HG02870 (cell line): ENCODE data around the gene MTRF1L.

Experiments used
- ATAC-seq: cut with Tn5 transposase; IDR thresholded peaks from one replicate; pipeline ENCODE4 v1.9.1; 2021; ENCODE audit warnings: mild to moderate bottlenecking, moderate library complexity; ENCODE audit not compliant: unreplicated experiment

MTRF1L gene

GRCh38 chr6:153002613-153003365, at the start of gene MTRF1L:
Gene MTRF1L (minus strand): TSS chr6:153002709. CDS start chr6:153002685, 24 bp downstream.
- peak; percentile 94 for ATAC-seq

GRCh38 chr6:153051801-153052200, 49.3 kb upstream of the MTRF1L start:
- no peak for ATAC-seq

- ATAC-seq = no peak
Measured at GRCh38 chr6:153048631-153049030, 46.1 kb upstream of the MTRF1L start.

GRCh38 chr6:153047386-153047785, 44.9 kb upstream of the MTRF1L start:
- no peak for ATAC-seq

- no peak for ATAC-seq
Measured at GRCh38 chr6:153045271-153045670, 42.8 kb upstream of the MTRF1L start.

GRCh38 chr6:153044295-153044694, 41.8 kb upstream of the MTRF1L start:
- no peak for ATAC-seq

GRCh38 chr6:153043719-153044118, 41.2 kb upstream of the MTRF1L start:
- no peak for ATAC-seq

- ATAC-seq = no peak
Measured at GRCh38 chr6:153038378-153039057, 36.0 kb upstream of the MTRF1L start.

- no peak for ATAC-seq
Measured at GRCh38 chr6:153034139-153034538, 31.6 kb upstream of the MTRF1L start.

GRCh38 chr6:153032255-153032882, 29.9 kb upstream of the MTRF1L start:
- ATAC-seq = no peak

GRCh38 chr6:153031335-153031955, 28.9 kb upstream of the MTRF1L start:
- no peak for ATAC-seq

GRCh38 chr6:153028963-153029362, 26.5 kb upstream of the MTRF1L start:
- ATAC-seq = no peak

- no peak for ATAC-seq
Measured at GRCh38 chr6:153028286-153028685, 25.8 kb upstream of the MTRF1L start.

GRCh38 chr6:153027480-153027879, 25.0 kb upstream of the MTRF1L start:
- no peak for ATAC-seq

GRCh38 chr6:153024709-153025017, 22.2 kb upstream of the MTRF1L start:
- ATAC-seq = no peak

- ATAC-seq = peak; percentile 99
Measured at GRCh38 chr6:153023977-153024708, 21.6 kb upstream of the MTRF1L start.

- ATAC-seq = no peak
Measured at GRCh38 chr6:153018355-153018754, 15.8 kb upstream of the MTRF1L start.

- no peak for ATAC-seq
Measured at GRCh38 chr6:153016846-153017245, 14.3 kb upstream of the MTRF1L start.

- ATAC-seq = no peak
Measured at GRCh38 chr6:153015094-153015640, 12.7 kb upstream of the MTRF1L start.

- ATAC-seq = no peak
Measured at GRCh38 chr6:153013438-153013837, 10.9 kb upstream of the MTRF1L start.

- no peak for ATAC-seq
Measured at GRCh38 chr6:153012856-153013255, 10.3 kb upstream of the MTRF1L start.
